Measurements from ENCODE around the gene ULK1.
"Not testable (repeated sequence)": the region's sequence is repeated elsewhere in the genome, so short reads cannot be mapped to it uniquely, and the experiment has no call there.

The ULK1 gene

GRCh38 chr12:131861261-131862083 lies 33.0 kb upstream of the ULK1 start:
- DNase-seq = no peak

DNA sequence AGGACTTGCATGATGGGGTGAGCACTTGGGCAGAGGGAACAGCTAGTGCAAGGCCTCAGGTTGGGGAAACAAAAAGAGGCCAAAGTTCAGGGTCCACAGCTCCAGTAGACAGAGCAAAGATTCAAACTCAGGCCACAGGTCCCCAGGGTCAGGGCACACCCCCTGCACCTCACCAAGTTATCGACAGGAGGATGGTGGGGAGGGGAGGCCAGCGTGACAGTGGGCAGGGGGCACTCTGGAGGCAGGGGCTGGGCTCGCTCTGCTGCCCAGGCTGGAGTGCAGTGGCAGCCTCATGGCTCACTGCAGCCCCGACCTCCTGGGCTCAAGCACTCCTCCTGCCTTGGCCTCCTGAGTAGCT lies 32.4 kb upstream of the ULK1 start:
- no peak for DNase-seq

DNA sequence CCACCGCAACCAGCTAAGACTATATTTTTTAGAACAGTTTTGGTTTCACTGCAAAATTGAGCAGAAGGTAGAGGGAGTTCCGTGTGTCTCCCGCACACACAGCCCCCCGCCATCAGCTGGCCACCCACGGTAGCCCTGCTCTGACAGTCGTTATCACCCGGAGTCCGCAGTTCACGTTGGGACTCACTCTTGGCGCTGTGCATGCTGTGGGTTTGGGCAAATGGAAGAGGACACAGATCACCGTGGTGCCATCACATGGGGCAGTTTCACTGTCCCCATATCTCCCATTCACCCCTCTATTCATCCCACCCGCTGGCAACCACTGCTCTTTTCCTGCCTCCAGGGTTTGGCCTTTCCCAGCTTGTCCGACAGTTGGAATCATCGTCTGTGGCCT lies 31.8 kb upstream of the ULK1 start:
- DNase-seq = no peak

GRCh38 chr12:131862994-131863710 lies 31.3 kb upstream of the ULK1 start:
- no peak for DNase-seq

DNA sequence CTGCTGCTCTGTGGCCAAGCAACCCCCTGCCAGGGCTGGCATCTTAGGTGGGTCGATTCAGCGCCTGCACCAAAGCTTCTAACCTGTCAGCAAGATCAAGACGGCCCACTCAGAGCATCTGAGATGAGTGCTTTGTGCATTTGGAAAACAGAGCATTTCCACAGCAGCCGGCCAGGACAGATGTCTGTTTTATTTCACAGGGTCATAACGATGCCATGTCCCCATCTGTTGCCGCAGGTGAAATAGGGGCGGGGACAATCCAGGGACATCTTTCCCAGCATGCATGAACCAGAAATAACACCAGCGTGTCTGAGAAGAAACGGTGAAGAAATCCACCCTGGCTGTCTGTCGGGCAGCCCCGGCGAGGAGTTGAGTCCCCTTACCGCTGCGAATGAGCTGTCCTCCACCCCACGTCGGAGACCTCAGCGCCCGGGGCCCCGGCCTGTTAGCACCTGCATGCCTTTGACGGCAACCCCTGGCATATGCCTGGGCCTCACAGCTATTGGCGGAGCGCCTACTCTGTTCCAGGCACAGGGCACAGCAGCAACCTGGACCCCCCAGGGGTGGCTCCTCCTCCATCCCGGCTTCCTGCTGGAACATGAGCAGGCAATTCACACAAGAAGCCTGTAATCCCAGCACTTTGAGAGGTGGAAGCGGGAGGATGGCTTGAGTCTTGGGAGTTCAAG lies 30.6 kb upstream of the ULK1 start:
- DNase-seq = no peak

GRCh38 chr12:131864469-131864868 lies 30.0 kb upstream of the ULK1 start:
- no peak for DNase-seq

GRCh38 chr12:131865180-131865875 lies 29.1 kb upstream of the ULK1 start:
- DNase-seq = no peak

GRCh38 chr12:131867471-131867870 lies 27.0 kb upstream of the ULK1 start:
- no peak for DNase-seq

DNA sequence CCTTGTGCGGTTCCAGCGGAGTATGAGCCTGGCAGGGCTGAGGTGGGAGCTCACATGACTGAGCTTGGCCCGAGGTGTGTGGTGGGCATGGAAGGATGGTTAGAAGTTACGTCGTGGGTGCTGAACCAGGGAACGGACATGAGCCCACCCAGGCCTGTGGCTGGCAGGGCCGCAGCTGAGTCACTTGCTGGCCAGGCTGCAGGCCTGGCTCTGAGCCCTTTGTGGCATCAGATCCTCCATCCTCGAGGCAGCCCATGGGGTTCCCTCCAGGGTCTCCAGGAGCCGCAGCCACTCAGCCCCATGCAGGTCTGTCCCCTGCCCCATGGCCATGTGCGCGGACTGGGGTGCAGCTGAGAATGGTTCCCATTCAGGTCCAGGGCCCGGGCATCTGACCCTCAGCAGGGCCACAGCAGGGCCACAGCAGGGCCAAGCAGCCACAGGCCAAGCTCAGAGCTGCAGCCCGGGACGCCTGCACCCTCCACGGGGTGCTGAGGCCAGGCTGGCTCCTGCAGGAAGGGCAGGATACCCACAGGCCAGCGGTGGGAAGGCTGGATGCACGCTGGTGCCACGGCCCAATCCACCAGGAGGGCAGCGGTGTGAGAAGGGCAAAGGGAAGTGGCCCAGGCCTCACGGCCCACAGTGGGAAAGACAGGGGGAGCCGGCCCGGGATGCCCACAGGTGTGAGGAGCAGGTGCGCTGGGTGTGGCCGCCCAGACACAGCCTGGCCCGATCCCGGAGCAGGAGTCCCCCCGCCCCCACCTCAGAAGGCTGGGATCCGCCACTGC lies 26.3 kb upstream of the ULK1 start:
- DNase-seq = no peak

GRCh38 chr12:131869871-131870418 lies 24.5 kb upstream of the ULK1 start:
- no peak for DNase-seq

GRCh38 chr12:131871677-131872076 lies 22.7 kb upstream of the ULK1 start:
- DNase-seq = no peak

DNA sequence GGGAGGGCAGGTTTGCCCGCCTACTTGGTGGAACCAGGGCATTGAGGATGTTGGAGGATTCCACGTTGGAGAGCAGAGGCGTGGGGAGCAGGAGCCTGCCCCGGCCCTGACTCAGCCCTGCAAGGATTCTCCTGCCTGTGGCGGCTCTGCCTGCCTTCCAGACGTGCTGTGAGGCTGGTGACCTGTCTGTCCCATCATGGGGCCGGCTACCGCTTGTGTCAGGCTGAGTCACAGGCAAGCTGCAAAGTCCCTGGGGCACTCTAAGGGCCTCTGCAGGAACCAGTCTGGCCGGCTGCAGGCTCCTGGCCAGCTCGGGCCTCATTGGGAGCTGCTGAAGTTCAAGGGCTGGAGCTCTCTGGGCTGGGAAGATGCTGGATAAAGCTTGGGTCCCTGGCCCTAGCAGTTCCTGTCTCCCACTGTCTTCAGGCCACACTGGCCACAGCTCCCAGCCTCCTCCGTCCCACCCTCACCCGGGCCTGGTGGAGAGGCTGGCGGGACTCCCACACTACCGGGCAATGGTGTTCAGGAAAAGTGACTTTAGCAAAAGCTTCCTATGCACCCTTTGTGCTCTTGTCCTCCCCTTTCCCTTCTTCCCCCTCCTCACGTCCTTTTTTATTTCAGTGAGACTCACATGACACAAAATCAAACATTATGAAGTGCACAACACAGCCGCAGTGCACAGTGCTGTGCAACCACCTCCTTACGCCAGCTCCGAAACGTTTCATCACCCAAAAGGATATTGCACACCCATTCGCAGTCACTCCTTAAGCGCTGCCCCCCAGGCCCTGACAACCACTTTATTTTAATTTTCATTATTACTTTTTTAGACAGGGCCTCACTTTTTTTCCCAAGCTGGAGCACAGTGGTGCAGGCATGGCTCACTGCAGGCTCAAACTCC lies 22.0 kb upstream of the ULK1 start:
- no peak for DNase-seq

- DNase-seq = no peak
Observed at GRCh38 chr12:131873293-131873692, 21.1 kb upstream of the ULK1 start.

DNA sequence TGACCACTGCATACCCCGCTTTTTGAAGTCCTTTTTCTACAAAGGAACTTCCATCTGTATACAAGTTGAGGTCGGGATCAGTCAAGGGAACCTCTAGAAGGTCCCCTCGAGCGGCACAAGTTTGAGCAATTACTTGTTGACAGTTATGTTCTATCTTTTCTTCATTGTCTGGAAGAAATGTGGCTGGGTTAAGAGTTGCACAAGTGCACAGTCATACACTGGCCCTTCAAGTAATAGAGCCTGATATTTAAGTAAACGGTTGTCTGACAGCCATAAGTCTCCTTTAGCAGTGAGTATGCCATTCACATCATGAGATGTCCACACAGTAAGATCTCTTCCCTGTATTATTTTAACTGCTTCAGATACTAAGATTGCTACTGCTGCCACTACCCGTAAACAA lies 19.4 kb upstream of the ULK1 start:
- not testable (repeated sequence) for DNase-seq

- not testable (repeated sequence) for DNase-seq
Observed at GRCh38 chr12:131877216-131877615, 17.2 kb upstream of the ULK1 start.

DNA sequence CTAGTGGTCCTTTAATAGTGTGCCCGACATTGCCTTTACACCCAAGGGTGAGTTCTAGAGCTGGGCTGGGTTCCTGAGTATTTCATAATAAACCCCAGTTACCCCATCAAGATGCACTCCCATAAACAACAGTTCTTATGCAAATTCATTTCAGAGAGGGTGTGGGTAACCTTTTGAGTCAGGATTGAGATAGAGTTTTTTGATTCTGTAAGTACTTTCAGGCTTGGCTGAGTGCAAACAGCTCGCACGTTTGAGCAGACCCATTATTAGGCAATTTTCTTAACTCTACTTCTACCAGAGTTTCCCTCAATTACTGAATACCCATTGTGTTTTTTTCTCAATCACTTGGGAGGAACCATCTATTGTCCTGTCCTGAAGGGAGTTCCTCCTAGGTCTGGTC lies 16.0 kb upstream of the ULK1 start:
- DNase-seq = not testable (repeated sequence)

DNA sequence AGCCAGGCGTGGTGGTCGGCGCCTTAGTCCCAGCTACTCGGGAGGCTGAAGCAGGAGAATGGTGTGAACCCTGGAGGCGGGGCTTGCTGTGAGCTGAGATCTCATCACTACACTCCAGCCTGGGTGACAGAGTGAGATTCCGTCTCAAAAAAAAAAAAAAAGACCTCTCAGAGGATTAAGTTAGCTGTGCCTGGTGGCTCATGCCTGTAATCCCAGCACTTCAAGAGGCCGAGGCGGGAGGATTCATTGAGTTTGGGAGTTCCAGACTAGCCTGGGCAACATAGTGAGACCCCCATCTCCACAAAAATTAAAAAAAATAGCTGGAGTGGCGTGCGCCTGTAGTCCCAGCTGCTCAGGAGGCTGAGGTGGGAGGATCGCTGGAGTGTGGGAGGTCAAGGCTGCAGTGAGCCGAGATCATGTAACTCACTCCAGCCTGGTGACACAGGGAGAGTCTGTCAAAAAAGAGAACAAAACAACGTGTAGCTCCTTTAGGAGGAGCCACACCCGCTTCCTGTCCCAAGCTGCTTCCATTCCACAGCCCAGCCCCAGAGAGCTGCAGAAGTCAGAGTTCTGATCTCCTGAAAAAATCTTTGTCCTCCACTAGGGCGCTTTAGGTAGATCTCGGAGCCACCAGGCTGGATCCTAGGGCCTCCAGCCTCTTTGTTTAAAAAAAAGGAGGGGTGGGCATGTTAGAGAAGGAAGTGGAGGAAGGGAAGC lies 11.5 kb upstream of the ULK1 start:
- DNase-seq = no peak

DNA sequence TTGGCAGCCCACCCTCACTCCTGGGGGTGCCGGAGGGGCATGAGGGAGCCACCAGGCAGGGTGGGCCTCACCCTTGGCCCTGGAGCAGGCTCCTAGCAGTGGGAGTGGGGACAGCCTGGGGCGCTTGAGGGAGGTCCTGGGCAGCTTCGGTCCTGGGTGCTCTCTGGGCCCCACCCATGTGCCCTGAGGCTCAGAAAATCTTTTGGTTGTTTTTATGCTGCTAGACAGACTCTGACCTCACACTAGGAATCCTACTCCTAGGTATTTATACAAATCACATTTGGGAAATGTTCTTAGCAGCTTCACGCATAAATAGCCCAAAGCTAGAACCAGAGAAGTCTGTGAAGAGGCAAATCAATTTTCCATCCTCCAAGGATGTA lies 10.9 kb upstream of the ULK1 start:
- DNase-seq = no peak

GRCh38 chr12:131885076-131885475 lies 9.3 kb upstream of the ULK1 start:
- DNase-seq = not testable (repeated sequence)

GRCh38 chr12:131885543-131886057 lies 8.8 kb upstream of the ULK1 start:
- no peak for DNase-seq

All from right kidney (tissue), 1 donor.